ENCODE data around the gene INTS14.

The INTS14 gene

DNA sequence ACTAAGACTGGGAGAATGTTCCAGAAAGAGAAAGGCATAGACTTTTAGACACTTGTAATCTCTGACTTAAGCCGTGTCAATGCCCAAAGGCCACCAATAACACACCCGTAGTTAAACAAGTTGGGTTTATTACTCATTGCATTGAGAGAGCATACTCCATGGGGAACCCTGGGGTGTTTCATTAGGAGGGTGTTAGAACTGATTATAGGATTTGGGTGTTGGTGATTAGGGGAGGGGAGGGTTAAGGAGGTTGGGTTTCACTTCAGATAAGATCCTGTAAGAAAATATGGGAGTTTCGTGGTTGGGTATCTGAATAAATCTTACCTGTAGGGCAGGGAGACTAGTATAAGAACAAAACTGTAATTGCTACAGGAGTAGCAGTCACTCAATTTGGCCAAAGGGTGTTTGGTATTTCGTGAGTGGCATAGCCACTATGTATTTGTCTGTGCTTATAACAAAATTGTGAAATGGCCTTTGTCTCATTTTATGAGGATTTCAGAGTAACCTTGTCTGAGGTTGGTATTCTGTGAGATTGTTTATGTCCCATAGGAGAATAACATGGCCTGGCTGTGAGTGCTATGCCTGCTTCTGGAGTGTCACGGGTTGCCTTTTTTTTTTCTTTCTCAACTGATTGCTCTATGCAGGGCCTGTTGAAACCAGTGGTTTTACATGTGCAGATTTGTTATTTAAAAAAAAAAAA is 77.7 kb downstream of the INTS14 start:
- no peak for FAIRE-seq

GRCh38 chr15:65532738-65533051 is 78.2 kb downstream of the INTS14 start:
- DNase-seq (ENCODE audit: insufficient read length, low spot score) (no peak), FAIRE-seq (no peak)
- TF ChIP-seq, protein P1, sequence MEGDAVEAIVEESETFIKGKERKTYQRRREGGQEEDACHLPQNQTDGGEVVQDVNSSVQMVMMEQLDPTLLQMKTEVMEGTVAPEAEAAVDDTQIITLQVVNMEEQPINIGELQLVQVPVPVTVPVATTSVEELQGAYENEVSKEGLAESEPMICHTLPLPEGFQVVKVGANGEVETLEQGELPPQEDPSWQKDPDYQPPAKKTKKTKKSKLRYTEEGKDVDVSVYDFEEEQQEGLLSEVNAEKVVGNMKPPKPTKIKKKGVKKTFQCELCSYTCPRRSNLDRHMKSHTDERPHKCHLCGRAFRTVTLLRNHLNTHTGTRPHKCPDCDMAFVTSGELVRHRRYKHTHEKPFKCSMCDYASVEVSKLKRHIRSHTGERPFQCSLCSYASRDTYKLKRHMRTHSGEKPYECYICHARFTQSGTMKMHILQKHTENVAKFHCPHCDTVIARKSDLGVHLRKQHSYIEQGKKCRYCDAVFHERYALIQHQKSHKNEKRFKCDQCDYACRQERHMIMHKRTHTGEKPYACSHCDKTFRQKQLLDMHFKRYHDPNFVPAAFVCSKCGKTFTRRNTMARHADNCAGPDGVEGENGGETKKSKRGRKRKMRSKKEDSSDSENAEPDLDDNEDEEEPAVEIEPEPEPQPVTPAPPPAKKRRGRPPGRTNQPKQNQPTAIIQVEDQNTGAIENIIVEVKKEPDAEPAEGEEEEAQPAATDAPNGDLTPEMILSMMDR (IDR thresholded peaks at IDR 0.05; ENCODE audit: insufficient read depth, missing control alignments), result no peak

More for the DNA sequence above, 77.7 kb downstream of the INTS14 start:
- DNase-seq (ENCODE audit: insufficient read length, low spot score), result peak; percentile 52
- TF ChIP-seq, protein P1 (IDR thresholded peaks at IDR 0.05; ENCODE audit: insufficient read depth, missing control alignments), result no peak

- TF ChIP-seq, protein P1 (IDR thresholded peaks at IDR 0.05; ENCODE audit: insufficient read depth, missing control alignments), result no peak
- FAIRE-seq (no peak), DNase-seq (ENCODE audit: insufficient read length, low spot score) (peak; percentile 88)
Observed at GRCh38 chr15:65530318-65531111, 80.4 kb downstream of the INTS14 start, which contains the start of gene HACD3. HACD3 (plus strand) TSS chr15:65530463; CDS start chr15:65530632, 169 bp downstream.

DNA sequence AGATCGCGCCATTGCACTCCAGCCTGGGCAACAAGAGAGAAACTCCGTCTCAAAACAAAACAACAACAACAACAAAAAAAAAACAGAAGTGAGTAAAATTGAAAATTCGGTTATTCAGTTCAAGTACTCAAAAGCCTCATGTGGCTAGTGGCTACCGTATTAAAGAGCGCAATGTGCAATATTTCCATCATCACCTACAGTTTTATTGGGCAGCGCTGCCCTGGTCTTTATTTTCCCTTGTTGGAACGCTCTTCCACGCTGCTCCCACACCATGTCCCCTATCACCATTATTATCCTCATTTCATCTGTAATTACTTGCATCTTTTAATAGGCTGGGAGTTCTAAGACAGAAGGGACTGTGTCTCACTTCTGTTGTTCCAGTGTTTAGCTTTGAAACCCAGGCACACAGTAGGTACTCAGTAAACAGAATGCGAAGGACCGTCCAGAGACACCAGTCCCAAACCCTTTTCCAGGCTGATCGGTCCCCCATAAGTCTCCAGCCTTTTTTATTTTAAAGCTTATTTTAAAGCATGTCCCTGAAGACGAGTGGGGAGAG is 81.1 kb downstream of the INTS14 start:
- FAIRE-seq, result no peak
- DNase-seq (ENCODE audit: insufficient read length, low spot score), result no peak
- TF ChIP-seq, protein P1 (IDR thresholded peaks at IDR 0.05; ENCODE audit: insufficient read depth, missing control alignments), result no peak
